T-helper 22 cell (primary cell): ENCODE data around the gene CUL5.
"Not testable (repeated sequence)": the region's sequence is repeated elsewhere in the genome, so short reads cannot be mapped to it uniquely, and the experiment has no call there.

Experiments
- DNase-seq: peaks from one replicate; pipeline ENCODE4 v3.0.0-alpha.2; 2020; ENCODE audit warnings: low read depth

CUL5 gene

GRCh38 chr11:108115500-108116140 lies 106.9 kb downstream of the CUL5 start:
- DNase-seq = no peak

- DNase-seq = no peak
These were observed 109.2 kb downstream of the CUL5 start for GRCh38 chr11:108117746-108118371.

GRCh38 chr11:108120936-108121273 lies 112.2 kb downstream of the CUL5 start:
- not testable (repeated sequence) for DNase-seq

- DNase-seq = peak; percentile 90
These were observed 112.8 kb downstream of the CUL5 start, which contains the start of gene ACAT1 for GRCh38 chr11:108121274-108122155. Gene ACAT1 (plus strand): TSS chr11:108121567. CDS start chr11:108121607, 40 bp downstream.

- no peak for DNase-seq
These were observed 113.5 kb downstream of the CUL5 start for GRCh38 chr11:108122166-108122628.

GRCh38 chr11:108125096-108125495 lies 116.4 kb downstream of the CUL5 start:
- no peak for DNase-seq

- DNase-seq = no peak
These were observed 120.1 kb downstream of the CUL5 start for GRCh38 chr11:108128772-108129171.

GRCh38 chr11:108131993-108132392 lies 123.3 kb downstream of the CUL5 start:
- DNase-seq = no peak

- not testable (repeated sequence) for DNase-seq
These were observed 124.4 kb downstream of the CUL5 start for GRCh38 chr11:108132993-108133538.

GRCh38 chr11:108135845-108136544 lies 127.3 kb downstream of the CUL5 start:
- DNase-seq = no peak

- DNase-seq = no peak
These were observed 128.5 kb downstream of the CUL5 start for GRCh38 chr11:108137212-108137611.

- no peak for DNase-seq
These were observed 133.6 kb downstream of the CUL5 start for GRCh38 chr11:108142304-108142703.

GRCh38 chr11:108144615-108145014 lies 135.9 kb downstream of the CUL5 start:
- no peak for DNase-seq

GRCh38 chr11:108147150-108147549 lies 138.5 kb downstream of the CUL5 start:
- DNase-seq = no peak

- no peak for DNase-seq
These were observed 139.9 kb downstream of the CUL5 start for GRCh38 chr11:108148556-108148955.

GRCh38 chr11:108154591-108154990 lies 145.9 kb downstream of the CUL5 start:
- DNase-seq = no peak
